ENCODE measurements around the gene PATL2. TPM values are rescaled to one million over a fixed set of nuclear protein-coding genes. Genes with fewer than 3 reads are reported as not detected.
"Not testable (repeated sequence)": the region's sequence is repeated elsewhere in the genome, so short reads cannot be mapped to it uniquely, and the experiment has no call there.

PATL2 gene
- total RNA-seq (10 to 100 TPM; 69.4 to 69.9 TPM), polyA plus RNA-seq (10 to 100 TPM in 2 of 3 donors, 1 to 10 TPM in 1; 7.2 to 21.8 (median 12.4) TPM), total RNA-seq (16.1 to 83.2 (median 59.6) reads per million in 6 experiments)

DNA sequence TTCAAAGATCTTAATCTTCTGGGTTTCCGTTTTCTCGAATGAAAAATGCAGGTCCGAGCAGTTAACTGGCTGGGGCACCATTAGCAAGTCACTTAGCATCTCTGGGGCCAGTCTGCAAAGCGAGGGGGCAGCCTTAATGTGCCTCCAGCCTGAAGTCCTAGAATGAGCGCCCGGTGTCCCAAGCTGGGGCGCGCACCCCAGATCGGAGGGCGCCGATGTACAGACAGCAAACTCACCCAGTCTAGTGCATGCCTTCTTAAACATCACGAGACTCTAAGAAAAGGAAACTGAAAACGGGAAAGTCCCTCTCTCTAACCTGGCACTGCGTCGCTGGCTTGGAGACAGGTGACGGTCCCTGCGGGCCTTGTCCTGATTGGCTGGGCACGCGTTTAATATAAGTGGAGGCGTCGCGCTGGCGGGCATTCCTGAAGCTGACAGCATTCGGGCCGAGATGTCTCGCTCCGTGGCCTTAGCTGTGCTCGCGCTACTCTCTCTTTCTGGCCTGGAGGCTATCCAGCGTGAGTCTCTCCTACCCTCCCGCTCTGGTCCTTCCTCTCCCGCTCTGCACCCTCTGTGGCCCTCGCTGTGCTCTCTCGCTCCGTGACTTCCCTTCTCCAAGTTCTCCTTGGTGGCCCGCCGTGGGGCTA, at the start of gene PATL2, which contains the start of gene B2M:
TSS of gene PATL2 (minus strand) at position 228 of the 647 bp plus-strand sequence. CDS start 34,833 bp downstream, outside the sequence.
TSS of gene B2M (plus strand) at position 422 of the 647 bp plus-strand sequence. CDS start at position 452, 30 bp downstream.
- Mint-ChIP-seq H3K27me3 (peaks cover 0 to 4% (median 0%) of the 10 kb centered on the region in 5 donors), H3K27ac (peak within 1 kb of the TSS; percentile 100), H3K4me1 (peaks cover 33 to 66% (median 52%) of the 10 kb centered on the region in 4 donors), H3K36me3 (peaks cover 50 to 62% (median 56%) of the 10 kb centered on the region in 3 donors), H3K9me3 (peaks cover 0 to 3% (median 0%) of the 10 kb centered on the region in 9 donors), H3K4me3 (peak within 1 kb of the TSS; percentile 88 to 100 (median 98))
- ATAC-seq (peak; percentile 70 to 81), DNase-seq (peak; percentile 87 to 99 (median 96))
- POLR2A ChIA-PET: interaction anchor here (0.6 to 22.0 kb wide), 17 partner anchors 8 to 247 kb away, joined by 3 to 1743 read pairs (median 5); partner anchors contain the start of genes EIF3J, SPG11 and TRIM69

DNA sequence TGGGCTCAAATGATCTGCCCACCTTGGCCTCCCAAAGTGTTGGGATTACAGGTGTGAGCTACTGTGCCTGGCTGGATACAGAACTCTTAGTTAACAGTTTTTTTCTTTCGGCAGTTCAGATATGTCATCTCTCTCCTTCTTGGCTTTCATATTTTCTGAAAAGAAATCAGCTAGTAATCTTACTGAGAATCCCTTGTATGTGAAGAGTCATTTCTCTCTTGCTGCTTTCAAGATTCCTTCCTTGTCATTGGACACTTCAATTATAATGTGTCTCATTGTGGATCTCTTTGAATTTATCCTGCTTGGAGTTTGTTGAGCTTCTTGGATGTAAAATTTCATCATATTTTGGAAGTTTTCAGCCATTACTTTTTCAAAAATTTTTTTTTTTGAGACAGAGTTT, 42.2 kb upstream of the PATL2 start:
- Mint-ChIP-seq H3K36me3 (peaks cover 6 to 46% (median 30%) of the 10 kb centered on the region in 3 donors), H3K27me3 (no peaks in the 10 kb centered on the region), H3K27ac (no peak overlapping the region), H3K4me3 (no peak overlapping the region), H3K4me1 (peaks cover 0 to 9% (median under 1%) of the 10 kb centered on the region in 4 donors), H3K9me3 (peaks cover 0 to 43% (median 17%) of the 10 kb centered on the region in 9 donors)
- POLR2A ChIA-PET: interaction anchor here (1.0 kb wide), 1 partner anchor 20 kb away, joined by 3 read pairs; no protein-coding TSS in a partner anchor
- ATAC-seq (no peak), DNase-seq (no peak)

DNA sequence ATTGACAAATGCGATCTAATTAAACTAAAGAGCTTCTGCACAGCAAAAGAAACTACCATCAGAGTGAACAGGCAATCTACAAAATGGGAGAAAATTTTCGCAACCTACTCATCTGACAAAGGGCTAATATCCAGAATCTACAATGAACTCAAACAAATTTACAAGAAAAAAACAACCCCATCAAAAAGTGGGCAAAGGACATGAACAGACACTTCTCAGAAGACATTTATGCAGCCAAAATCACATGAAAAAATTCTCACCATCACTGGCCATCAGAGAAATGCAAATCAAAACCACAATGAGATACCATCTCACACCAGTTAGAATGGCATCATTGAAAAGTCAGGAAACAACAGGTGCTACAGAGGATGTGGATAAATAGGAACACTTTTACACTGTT, 32.3 kb upstream of the PATL2 start:
- H3K4me1 Mint-ChIP-seq: peaks cover 0 to 19% (median 17%) of the 10 kb centered on the region in 4 donors
- H3K36me3 Mint-ChIP-seq, H3K4me3 Mint-ChIP-seq, ATAC-seq, DNase-seq, H3K27me3 Mint-ChIP-seq, POLR2A ChIA-PET, H3K27ac Mint-ChIP-seq: not testable (repeated sequence)
- H3K9me3 Mint-ChIP-seq: peaks cover 3 to 18% (median 10%) of the 10 kb centered on the region in 9 donors

DNA sequence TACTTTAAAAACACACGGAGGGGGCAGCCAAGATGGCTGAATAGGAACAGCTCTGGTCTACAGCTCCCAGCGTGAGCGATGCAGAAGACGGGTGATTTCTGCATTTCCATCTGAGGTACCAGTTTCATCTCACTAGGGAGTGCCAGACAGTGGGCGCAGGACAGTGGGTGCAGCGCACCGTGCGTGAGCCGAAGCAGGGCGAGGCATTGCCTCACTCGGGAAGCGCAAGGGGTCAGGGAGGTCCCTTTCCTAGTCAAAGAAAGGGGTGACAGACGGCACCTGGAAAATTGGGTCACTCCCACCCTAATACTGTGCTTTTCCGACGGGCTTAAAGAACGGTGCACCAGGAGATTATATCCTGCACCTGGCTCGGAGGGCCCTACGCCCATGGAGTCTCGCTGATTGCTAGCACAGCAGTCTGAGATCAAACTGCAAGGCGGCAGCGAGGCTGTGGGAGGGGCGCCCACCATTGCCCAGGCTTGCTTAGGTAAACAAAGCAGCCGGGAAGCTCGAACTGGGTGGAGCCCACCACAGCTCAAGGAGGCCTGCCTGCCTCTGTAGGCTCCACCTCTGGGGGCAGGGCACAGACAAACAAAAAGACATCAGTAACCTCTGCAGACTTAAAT, 28.2 kb upstream of the PATL2 start:
- H3K9me3 Mint-ChIP-seq, ATAC-seq, H3K36me3 Mint-ChIP-seq, H3K27me3 Mint-ChIP-seq: not testable (repeated sequence)
- peaks cover 18 to 54% (median 50%) of the 10 kb centered on the region in 4 donors for H3K4me1 Mint-ChIP-seq
- H3K4me3 Mint-ChIP-seq: peak overlapping the region; percentile 48 to 77 (median 60)
- DNase-seq: peak in 2 of 10 donors; percentile 29 to 68
- POLR2A ChIA-PET: interaction anchor here (1.3 to 22.5 kb wide), 6 partner anchors 11 to 72 kb away, joined by 4 to 1743 read pairs (median 99); partner anchors contain the start of genes B2M, PATL2 and SPG11
- peak overlapping the region; percentile 22 to 100 (median 91) for H3K27ac Mint-ChIP-seq

DNA sequence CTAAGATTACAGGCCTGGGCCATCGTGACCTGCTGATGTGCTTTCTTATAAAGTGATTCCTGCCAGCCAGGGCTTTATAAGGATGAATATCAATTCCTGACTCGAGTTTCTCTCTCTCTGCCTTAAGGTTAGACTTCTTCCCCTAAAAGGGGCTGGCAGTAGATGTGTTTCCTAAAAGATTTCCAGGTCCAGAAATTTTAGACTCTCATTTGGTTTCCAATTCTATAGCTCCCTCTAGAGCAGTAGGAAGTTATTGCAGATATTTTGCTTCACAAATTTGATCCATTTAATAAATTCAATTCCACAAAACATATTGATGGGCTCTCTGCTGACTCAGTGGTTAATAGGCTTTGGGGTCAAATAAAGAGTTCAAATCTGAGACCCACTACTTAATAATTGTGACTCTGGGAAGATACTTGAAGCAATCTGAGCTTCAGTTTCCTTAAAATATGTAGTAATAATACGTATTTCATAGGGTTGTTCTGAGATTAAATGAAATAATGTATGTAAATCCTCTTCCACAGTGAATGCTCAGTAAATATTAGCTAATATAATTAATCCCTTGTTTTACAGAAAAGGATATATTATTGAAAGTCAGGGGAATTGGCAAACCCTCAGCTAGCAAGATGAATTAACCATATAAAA, 27.3 kb upstream of the PATL2 start:
- H3K9me3 Mint-ChIP-seq: peaks cover 0 to 6% (median 0%) of the 10 kb centered on the region in 9 donors
- H3K4me1 Mint-ChIP-seq: peaks cover 20 to 60% (median 56%) of the 10 kb centered on the region in 4 donors
- no peaks in the 10 kb centered on the region for H3K27me3 Mint-ChIP-seq
- peak overlapping the region in 9 of 10 donors; percentile 40 to 77 (median 59) for H3K4me3 Mint-ChIP-seq
- DNase-seq (peak in 3 of 10 donors; percentile 65 to 72 (median 67)), ATAC-seq (no peak)
- POLR2A ChIA-PET: interaction anchor here (0.7 to 22.5 kb wide), 11 partner anchors 10 to 148 kb away, joined by 3 to 1743 read pairs (median 15); partner anchors contain the start of genes B2M, PATL2 and SPG11
- peak overlapping the region; percentile 28 to 100 (median 87) for H3K27ac Mint-ChIP-seq
- H3K36me3 Mint-ChIP-seq: peaks cover 0 to 4% (median 2%) of the 10 kb centered on the region in 3 donors

DNA sequence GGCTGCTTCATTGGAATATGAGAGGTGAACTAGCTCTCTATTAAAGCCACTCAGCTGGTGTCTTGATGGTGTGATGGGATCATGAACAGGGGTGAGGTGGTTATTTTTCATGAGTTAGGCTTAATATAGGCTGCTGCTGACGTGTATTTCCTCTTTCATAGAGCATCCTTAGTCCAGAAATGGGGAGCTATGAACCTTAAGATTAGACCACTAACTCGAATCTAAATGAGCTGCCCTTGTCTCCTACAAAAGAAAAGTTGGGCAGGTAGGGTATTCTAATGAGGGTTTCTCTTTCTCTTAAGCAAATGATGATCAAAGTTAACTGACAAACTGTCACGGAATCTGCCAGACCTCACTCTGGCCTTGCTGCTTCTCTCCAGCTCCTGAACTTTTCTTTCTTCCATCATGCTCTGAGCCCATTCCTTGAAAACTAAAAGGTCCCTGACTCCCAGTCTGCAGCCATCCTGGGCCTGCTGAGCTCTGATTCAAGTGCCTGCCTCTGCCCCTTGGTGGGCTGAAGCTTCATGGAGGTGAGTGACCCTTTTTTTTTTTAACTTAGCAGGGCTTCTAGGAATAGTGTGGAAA, 25.1 kb upstream of the PATL2 start, which contains the start of gene TRIM69:
TSS of gene TRIM69 (plus strand) at position 348 of the 585 bp plus-strand sequence. CDS start at position 525, 177 bp downstream.
- Mint-ChIP-seq H3K9me3 (peaks cover 0 to 2% (median 0%) of the 10 kb centered on the region in 9 donors), H3K4me1 (peaks cover 29 to 75% (median 72%) of the 10 kb centered on the region in 4 donors), H3K36me3 (peaks cover 0 to 15% (median 0%) of the 10 kb centered on the region in 3 donors), H3K4me3 (peak within 1 kb of the TSS; percentile 68 to 94 (median 86)), H3K27ac (peak within 1 kb of the TSS; percentile 95 to 100 (median 98)), H3K27me3 (no peaks in the 10 kb centered on the region)
- DNase-seq (no peak), ATAC-seq (peak; percentile 51)
- POLR2A ChIA-PET: interaction anchor here (0.5 to 22.5 kb wide), 17 partner anchors 8 to 200 kb away, joined by 3 to 1743 read pairs (median 5); partner anchors contain the start of genes B2M, EIF3J, PATL2 and SPG11

DNA sequence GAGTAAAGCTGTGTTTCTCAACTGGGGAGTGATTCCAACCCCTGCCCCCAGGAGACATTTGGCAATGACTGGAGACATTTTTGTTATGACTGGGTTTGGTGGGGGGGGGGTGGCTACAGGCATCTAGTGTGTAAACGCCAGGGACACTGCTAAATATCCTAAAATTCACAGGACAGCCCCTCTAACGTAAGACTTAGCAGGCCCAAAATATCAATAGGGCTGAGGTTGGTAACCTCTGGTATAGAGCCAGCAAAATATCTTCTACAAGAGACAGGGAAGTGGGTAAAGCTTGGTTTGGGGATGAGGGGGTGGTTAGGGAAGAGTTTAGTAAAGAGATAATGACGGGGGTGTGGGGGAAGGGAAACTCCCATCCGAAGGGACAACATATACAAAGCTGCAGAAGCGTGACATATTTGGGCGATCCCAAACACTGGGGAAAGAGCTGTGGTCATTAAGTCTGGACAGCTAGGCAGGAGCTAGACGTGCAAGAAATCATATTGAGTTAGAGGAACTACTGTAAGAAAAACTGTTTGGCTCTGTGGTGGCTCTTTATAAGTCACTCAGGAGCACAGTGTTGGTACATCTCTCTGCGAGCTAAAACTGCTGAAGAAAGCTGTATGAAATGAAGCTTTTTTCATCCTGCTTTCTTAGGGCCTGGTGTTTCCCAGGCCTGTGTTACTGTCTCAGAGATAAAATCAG, 24.5 kb upstream of the PATL2 start:
- Mint-ChIP-seq H3K36me3 (peaks cover 0 to 17% (median 0%) of the 10 kb centered on the region in 3 donors), H3K27me3 (no peaks in the 10 kb centered on the region), H3K27ac (peak overlapping the region; percentile 95 to 100 (median 98)), H3K9me3 (peaks cover 0 to 2% (median 0%) of the 10 kb centered on the region in 9 donors), H3K4me3 (peak overlapping the region; percentile 68 to 94 (median 86)), H3K4me1 (peaks cover 31 to 80% (median 75%) of the 10 kb centered on the region in 4 donors)
- POLR2A ChIA-PET: interaction anchor here (0.5 to 22.5 kb wide), 16 partner anchors 8 to 199 kb away, joined by 3 to 1743 read pairs (median 6); partner anchors contain the start of genes B2M, EIF3J, PATL2 and SPG11
- DNase-seq: no peak
- peak; percentile 65 to 69 for ATAC-seq

DNA sequence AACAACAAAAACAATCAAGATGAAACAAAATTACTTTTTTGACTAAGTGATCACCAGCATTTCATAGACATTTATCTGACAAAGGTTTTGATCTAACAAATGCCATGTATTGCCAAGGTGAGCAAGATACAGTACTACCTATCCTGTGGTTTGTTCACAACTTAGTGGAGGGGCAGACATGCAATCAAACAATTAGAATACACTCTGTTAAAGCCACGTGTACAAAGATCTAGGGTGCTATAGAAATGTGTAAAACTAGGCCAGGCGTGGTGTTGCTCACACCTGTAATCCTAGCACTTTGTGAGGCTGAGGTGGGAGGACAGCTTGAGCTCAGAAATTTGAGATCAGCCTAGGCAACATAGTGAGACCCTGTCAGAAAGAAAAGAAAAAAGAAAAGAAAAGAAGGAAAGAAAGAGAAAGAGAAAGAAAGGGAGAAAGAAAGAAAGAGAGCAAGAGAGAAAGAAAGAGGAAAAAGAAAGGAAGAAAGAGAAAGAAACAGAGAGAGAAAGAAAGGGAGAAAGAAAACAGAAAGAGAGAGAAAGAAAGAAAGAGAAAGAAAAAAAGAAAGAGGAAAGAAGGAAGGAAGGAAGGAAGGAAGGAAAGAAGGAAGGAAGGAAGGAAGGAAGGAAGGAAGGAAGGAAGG, 23.8 kb upstream of the PATL2 start:
- DNase-seq (no peak), ATAC-seq (peak in 1 of 2 donors; percentile 29)
- H3K27ac Mint-ChIP-seq: peak overlapping the region; percentile 95 to 100 (median 98)
- no peaks in the 10 kb centered on the region for H3K9me3 Mint-ChIP-seq
- H3K27me3 Mint-ChIP-seq: no peaks in the 10 kb centered on the region
- POLR2A ChIA-PET: interaction anchor here (1.3 to 22.5 kb wide), 9 partner anchors 7 to 150 kb away, joined by 3 to 1743 read pairs (median 21); partner anchors contain the start of genes B2M, PATL2 and SPG11
- H3K4me1 Mint-ChIP-seq: peaks cover 34 to 79% (median 73%) of the 10 kb centered on the region in 4 donors
- peak overlapping the region; percentile 68 to 94 (median 86) for H3K4me3 Mint-ChIP-seq
- peaks cover 0 to 17% (median 0%) of the 10 kb centered on the region in 3 donors for H3K36me3 Mint-ChIP-seq

DNA sequence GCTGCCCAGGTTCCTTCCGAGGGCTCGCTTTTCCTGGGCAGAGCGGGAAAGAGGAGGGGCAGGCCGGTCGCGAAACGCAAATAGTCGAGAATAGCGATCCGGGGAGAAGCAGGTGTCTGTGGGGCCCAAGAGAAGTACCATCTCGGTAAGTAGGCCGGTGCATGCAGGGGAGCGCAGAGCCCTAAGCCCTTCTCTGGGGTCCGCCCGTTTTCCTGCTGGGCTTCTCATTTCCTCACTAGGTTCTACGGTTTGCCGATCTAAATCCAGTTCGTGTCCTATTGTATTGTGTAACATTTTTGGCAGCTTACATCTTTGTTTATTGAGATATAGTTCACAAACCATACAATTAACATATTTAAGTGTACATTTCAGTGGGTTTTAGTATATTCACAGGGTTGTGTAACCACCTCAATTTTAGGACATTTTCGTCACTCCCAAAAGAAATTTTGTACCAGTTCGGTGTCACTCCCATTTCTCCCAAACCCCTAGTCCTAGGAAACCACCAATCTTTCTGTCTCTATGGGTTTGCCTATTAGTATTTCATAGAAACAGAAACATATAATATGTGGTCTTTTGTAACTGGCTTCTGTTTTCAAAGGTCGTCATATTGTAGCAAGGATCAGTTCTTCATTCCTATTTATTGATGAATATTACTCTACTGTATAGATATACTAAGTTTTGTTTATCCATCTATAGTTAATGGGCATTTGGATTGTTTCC, 18.4 kb upstream of the PATL2 start:
- Mint-ChIP-seq H3K4me1 (peaks cover 26 to 80% (median 70%) of the 10 kb centered on the region in 4 donors), H3K4me3 (peak overlapping the region; percentile 97 to 100 (median 99)), H3K27ac (peak overlapping the region; percentile 98 to 100 (median 99)), H3K36me3 (peaks cover 0 to 17% (median 0%) of the 10 kb centered on the region in 3 donors), H3K9me3 (no peaks in the 10 kb centered on the region), H3K27me3 (no peaks in the 10 kb centered on the region)
- ATAC-seq (peak; percentile 14 to 16), DNase-seq (peak in 3 of 10 donors; percentile 14 to 49 (median 44))
- POLR2A ChIA-PET: interaction anchor here (0.7 to 22.5 kb wide), 9 partner anchors 8 to 193 kb away, joined by 4 to 1743 read pairs (median 18); partner anchors contain the start of genes B2M, EIF3J, PATL2 and SPG11

Data from naive thymus-derived CD8-positive, alpha-beta T cell (primary cell).